ENCODE data around the gene MTIF3. TPM values are rescaled to one million over a fixed set of nuclear protein-coding genes. Genes with fewer than 3 reads are reported as not detected.

MTIF3 gene
- total RNA-seq, 1 experiment from 2014 or later, result 42.0 TPM

DNA sequence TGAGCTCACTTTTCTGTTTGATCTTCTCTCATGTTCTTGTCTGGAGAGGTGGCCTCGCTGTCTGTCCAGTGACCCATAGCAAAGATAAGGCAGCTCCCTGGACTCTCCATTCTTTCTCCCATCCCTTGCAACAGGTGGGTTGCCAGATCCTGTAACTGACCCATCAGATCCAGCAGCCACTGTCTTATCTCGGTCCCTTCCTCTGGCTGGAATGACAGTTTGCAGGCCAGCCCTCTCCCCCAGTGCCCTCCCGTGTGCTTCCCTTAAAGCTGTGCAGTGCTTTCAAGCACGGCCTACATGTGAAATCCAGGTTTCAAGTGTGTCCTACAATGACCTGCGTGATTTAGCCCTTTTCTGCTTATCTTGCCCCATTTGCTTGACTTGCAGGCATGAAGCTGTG lies 22.2 kb downstream of the MTIF3 start:
- Mint-ChIP-seq H3K36me3 (peaks cover 41% of the 10 kb centered on the region), H3K4me1 (peaks cover 21% of the 10 kb centered on the region), H3K27me3 (ENCODE audit: low read depth) (peaks cover 7% of the 10 kb centered on the region), H3K4me3 (no peak overlapping the region), H3K9me3 (no peaks in the 10 kb centered on the region), H3K27ac (no peak overlapping the region)
- CTCF ChIA-PET, result interaction anchor here (0.9 to 4.7 kb wide), 2 partner anchors 56 to 66 kb away, joined by 3 to 57 read pairs; no protein-coding TSS in a partner anchor
- ATAC-seq, result no peak
- DNase-seq (ENCODE audit: low spot score), result no peak
- POLR2A ChIA-PET, result no interaction called here
- no peak for TF ChIP-seq ZNF532 (CRISPR knock-in tag; IDR thresholded peaks at IDR 0.05; ENCODE audit: borderline replicate concordance)
- TF ChIP-seq ESRRA (CRISPR knock-in tag; IDR thresholded peaks at IDR 0.05; ENCODE audit: borderline replicate concordance), result no peak
- TF ChIP-seq, protein P1, sequence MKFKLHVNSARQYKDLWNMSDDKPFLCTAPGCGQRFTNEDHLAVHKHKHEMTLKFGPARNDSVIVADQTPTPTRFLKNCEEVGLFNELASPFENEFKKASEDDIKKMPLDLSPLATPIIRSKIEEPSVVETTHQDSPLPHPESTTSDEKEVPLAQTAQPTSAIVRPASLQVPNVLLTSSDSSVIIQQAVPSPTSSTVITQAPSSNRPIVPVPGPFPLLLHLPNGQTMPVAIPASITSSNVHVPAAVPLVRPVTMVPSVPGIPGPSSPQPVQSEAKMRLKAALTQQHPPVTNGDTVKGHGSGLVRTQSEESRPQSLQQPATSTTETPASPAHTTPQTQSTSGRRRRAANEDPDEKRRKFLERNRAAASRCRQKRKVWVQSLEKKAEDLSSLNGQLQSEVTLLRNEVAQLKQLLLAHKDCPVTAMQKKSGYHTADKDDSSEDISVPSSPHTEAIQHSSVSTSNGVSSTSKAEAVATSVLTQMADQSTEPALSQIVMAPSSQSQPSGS (CRISPR knock-in tag; IDR thresholded peaks at IDR 0.05; ENCODE audit: borderline replicate concordance, low read depth), result no peak
- TF ChIP-seq ZNF317 (CRISPR knock-in tag; IDR thresholded peaks at IDR 0.05; ENCODE audit: borderline replicate concordance, low read depth), result no peak
- TF ChIP-seq SMAD4 (CRISPR knock-in tag; IDR thresholded peaks at IDR 0.05), result no peak
- no peak for TF ChIP-seq CDX4 (CRISPR knock-in tag; IDR thresholded peaks at IDR 0.05; ENCODE audit: borderline replicate concordance)
- no peak for TF ChIP-seq ZBTB43 (CRISPR knock-in tag; IDR thresholded peaks at IDR 0.05)
- TF ChIP-seq HMGA2 (CRISPR knock-in tag; IDR thresholded peaks at IDR 0.05), result no peak
- no peak for TF ChIP-seq ZMAT4 (CRISPR knock-in tag; IDR thresholded peaks at IDR 0.05)
- no peak for TF ChIP-seq TEAD4 (CRISPR knock-in tag; IDR thresholded peaks at IDR 0.05)
- no peak for TF ChIP-seq SOX15 (CRISPR knock-in tag; IDR thresholded peaks at IDR 0.05)
- no peak for TF ChIP-seq SP1 (CRISPR knock-in tag; conservative IDR thresholded peaks at IDR 0.05)
- TF ChIP-seq ZNF416 (CRISPR knock-in tag; IDR thresholded peaks at IDR 0.05), result no peak
- TF ChIP-seq ZNF425 (CRISPR knock-in tag; conservative IDR thresholded peaks at IDR 0.05), result no peak
- no peak for TF ChIP-seq ZNF396 (CRISPR knock-in tag; IDR thresholded peaks at IDR 0.05; ENCODE audit: borderline replicate concordance)

DNA sequence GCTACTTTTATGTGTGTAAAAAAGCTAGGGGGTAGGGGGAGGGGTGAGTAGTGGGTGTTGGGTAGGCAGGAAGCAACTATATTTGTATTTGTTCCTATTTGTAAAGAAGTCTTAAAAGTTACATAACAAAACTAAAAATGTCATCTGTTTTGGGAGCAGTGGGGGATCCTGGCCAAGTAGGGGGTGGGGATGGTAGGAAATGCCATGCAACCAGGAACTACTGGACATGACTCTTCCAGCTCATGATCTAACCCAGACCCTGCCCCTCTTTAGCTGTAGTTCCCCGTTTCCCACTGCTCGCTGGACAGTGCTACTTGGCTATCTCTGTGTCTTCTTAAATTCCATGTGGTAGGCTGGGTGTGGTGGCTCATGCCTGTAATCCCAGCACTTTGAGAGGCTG lies 22.7 kb downstream of the MTIF3 start:
- H3K27me3 Mint-ChIP-seq (ENCODE audit: low read depth), result peaks cover 13% of the 10 kb centered on the region
- ATAC-seq (no peak), DNase-seq (ENCODE audit: low spot score) (no peak)
- H3K27ac Mint-ChIP-seq, result no peak overlapping the region
- ChIA-PET CTCF (interaction anchor here (0.9 to 4.7 kb wide), 3 partner anchors 44 to 66 kb away, joined by 3 to 57 read pairs (median 15); no protein-coding TSS in a partner anchor), POLR2A (no interaction called here)
- H3K9me3 Mint-ChIP-seq, result no peaks in the 10 kb centered on the region
- H3K4me1 Mint-ChIP-seq, result peaks cover 21% of the 10 kb centered on the region
- H3K4me3 Mint-ChIP-seq, result no peak overlapping the region
- H3K36me3 Mint-ChIP-seq, result peaks cover 36% of the 10 kb centered on the region
- TF ChIP-seq PRRX2 (CRISPR knock-in tag; IDR thresholded peaks at IDR 0.05) (no peak), OVOL2 (CRISPR knock-in tag; IDR thresholded peaks at IDR 0.05; ENCODE audit: borderline replicate concordance) (no peak), SP1 (CRISPR knock-in tag; conservative IDR thresholded peaks at IDR 0.05) (no peak), ZNF396 (CRISPR knock-in tag; IDR thresholded peaks at IDR 0.05; ENCODE audit: borderline replicate concordance) (no peak), GTF2I (CRISPR knock-in tag; conservative IDR thresholded peaks at IDR 0.05) (no peak), MXD4 (CRISPR knock-in tag; IDR thresholded peaks at IDR 0.05; ENCODE audit: borderline replicate concordance) (no peak)
- TF ChIP-seq, protein P2, sequence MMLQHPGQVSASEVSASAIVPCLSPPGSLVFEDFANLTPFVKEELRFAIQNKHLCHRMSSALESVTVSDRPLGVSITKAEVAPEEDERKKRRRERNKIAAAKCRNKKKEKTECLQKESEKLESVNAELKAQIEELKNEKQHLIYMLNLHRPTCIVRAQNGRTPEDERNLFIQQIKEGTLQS (CRISPR knock-in tag; conservative IDR thresholded peaks at IDR 0.05), result no peak
- TF ChIP-seq, protein P3, sequence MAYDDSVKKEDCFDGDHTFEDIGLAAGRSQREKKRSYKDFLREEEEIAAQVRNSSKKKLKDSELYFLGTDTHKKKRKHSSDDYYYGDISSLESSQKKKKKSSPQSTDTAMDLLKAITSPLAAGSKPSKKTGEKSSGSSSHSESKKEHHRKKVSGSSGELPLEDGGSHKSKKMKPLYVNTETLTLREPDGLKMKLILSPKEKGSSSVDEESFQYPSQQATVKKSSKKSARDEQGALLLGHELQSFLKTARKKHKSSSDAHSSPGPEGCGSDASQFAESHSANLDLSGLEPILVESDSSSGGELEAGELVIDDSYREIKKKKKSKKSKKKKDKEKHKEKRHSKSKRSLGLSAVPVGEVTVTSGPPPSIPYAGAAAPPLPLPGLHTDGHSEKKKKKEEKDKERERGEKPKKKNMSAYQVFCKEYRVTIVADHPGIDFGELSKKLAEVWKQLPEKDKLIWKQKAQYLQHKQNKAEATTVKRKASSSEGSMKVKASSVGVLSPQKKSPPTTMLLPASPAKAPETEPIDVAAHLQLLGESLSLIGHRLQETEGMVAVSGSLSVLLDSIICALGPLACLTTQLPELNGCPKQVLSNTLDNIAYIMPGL (CRISPR knock-in tag; IDR thresholded peaks at IDR 0.05), result no peak
- TF ChIP-seq, protein P4, sequence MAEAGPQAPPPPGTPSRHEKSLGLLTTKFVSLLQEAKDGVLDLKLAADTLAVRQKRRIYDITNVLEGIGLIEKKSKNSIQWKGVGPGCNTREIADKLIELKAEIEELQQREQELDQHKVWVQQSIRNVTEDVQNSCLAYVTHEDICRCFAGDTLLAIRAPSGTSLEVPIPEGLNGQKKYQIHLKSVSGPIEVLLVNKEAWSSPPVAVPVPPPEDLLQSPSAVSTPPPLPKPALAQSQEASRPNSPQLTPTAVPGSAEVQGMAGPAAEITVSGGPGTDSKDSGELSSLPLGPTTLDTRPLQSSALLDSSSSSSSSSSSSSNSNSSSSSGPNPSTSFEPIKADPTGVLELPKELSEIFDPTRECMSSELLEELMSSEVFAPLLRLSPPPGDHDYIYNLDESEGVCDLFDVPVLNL (CRISPR knock-in tag; IDR thresholded peaks at IDR 0.05; ENCODE audit: borderline replicate concordance, low read depth), result no peak
